GM21528 (cell line): Measurements from ENCODE around the gene B4GALT5.
"Not testable (repeated sequence)": the region's sequence is repeated elsewhere in the genome, so short reads cannot be mapped to it uniquely, and the experiment has no call there.

Source experiments
- ATAC-seq: cut with Tn5 transposase; IDR thresholded peaks from one replicate; pipeline ENCODE4 v1.9.1; 2021; ENCODE audit warnings: mild to moderate bottlenecking, moderate library complexity; ENCODE audit not compliant: unreplicated experiment, low FRiP score

B4GALT5 gene

DNA sequence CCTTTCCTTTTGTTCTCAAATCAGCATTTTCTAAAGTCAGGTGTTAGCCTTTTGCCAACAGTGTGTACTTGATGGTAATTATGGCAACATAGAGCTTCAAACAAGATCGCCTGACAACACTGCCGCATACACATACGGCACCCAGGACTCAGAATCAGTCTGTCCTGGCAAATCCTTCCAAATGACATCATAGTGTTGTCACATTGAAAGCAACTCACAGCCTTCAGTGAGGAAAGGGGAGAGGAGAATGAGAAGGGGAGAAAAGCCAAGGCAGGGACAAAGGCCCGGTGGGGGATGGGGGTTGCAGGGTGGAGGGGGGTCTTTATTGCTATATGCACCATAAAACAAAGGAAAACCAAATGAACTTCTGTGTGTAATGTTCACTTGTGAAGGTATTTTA is 80.0 kb downstream of the B4GALT5 start:
- ATAC-seq = no peak

DNA sequence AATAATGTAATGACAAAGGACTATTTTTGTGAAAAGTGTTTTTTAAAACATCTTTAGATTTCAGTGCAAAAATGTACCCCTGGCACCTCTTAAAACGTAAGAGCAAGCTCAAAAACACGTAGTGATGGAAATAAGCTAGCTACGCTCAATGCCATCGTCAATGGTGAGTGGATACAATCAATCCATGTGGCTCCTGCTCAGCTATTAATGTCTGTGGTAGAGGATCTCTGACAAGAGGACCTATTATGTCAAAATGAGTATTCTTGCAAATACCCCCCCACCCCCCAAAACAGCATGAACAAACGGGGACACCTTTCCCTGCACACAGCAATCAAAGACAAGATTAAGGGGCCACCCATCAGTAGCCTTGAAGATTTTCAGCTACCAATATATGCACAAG is 80.7 kb downstream of the B4GALT5 start:
- no peak for ATAC-seq

GRCh38 chr20:49631856-49632418 is 81.7 kb downstream of the B4GALT5 start:
- no peak for ATAC-seq

DNA sequence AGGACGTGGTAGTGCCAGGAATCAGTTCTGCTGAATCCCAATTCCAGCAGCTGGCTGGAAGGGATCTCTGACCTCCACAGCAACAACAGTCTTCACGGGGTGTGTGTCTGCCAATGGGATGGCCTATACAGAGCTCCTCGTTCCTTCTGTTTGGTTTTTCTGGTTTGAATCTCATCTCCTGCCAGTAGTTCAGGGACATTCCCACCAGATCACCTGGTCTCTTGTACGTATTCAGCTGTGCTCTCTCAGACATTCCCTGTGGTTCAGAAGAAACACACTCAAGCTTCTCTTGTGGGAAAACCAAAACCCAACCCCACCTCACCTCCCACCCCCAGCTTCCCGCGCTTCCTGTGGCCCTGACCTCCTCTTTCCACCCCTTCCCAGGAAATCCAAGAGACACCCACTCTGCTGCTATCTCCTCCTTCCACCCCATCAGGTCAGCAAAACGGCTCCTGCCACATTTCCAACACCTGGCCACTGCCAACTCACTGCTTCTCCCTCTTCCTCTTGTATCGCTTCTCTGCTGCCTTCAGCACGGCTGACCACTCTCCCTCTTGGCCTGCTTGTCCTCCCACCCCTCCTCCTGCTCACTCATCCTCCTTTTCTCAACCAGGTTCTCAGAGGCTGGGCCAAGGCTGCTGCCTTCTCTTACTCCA is 82.5 kb downstream of the B4GALT5 start:
- peak; percentile 20 for ATAC-seq

DNA sequence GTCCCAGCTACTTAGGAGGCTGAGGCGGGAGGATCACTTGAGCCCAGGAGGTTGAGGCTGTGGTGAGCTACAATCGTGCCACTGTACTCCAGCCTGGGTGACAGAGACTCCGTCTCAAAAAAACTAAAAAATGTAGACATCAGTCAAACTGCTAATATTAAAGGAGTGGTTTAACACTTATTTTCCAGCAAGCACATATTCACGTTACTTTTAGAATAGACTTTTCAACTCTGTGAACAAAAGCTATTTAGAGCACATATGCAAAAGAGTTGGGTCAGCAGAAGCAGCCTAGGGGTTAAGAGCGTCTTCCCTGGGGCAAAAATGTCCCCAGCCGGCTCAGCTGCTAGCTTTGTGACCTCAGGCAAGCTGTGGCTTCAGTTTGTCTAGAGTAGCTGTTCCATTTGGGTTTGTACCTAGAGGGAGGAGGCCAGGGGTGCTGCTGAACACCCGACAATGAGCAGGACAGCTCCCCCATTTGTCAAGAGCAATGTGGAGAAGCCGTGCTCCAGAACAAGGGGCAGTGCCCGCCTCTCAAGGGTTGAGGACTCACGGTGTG is 83.2 kb downstream of the B4GALT5 start:
- peak; percentile 75 for ATAC-seq

- ATAC-seq = no peak
Observed at GRCh38 chr20:49629606-49630005, 84.1 kb downstream of the B4GALT5 start.

- not testable (repeated sequence) for ATAC-seq
Observed at GRCh38 chr20:49628280-49628679, 85.4 kb downstream of the B4GALT5 start.

GRCh38 chr20:49627329-49627761 is 86.3 kb downstream of the B4GALT5 start:
- no peak for ATAC-seq

DNA sequence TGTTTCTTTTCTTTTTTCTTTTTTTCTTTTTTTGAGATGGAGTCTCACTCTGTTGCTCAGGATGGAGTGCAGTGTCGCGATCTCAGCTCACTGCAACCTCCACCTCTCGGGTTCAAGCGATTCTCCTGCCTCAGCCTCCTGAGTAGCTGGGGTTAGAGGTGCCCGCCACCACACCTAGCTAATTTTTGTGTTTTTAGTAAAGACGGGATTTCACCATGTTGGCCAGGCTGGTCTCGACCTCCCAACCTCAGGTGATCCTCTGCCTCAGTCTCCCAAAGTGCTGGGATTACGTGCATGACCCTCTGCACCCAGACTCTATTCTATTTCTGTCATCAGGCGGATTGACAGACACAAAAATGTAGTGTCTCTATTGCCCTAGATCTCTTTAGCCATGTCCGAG is 88.7 kb downstream of the B4GALT5 start:
- not testable (repeated sequence) for ATAC-seq

- no peak for ATAC-seq
Observed at GRCh38 chr20:49624317-49624716, 89.4 kb downstream of the B4GALT5 start.

DNA sequence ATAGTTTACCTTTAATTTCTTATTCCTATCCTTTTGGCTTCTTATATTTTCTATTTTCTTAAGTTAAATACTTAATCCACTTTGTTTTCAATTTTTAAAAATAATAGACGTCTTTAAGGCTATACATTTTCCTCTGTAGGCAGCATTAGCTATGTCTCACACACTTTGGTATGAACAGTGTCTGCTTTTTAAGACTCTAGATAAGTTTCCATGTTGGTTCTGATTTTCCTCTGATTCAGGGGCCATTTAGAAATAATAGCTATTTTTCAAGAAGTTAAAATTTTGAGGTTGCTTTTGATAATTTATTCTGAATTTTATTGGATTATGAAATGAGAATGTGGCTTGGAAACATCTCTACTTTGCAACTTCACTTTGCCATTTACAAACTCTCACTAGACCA is 91.4 kb downstream of the B4GALT5 start:
- ATAC-seq = no peak

- peak; percentile 81 for ATAC-seq
Observed at GRCh38 chr20:49620364-49621240, 93.1 kb downstream of the B4GALT5 start.

DNA sequence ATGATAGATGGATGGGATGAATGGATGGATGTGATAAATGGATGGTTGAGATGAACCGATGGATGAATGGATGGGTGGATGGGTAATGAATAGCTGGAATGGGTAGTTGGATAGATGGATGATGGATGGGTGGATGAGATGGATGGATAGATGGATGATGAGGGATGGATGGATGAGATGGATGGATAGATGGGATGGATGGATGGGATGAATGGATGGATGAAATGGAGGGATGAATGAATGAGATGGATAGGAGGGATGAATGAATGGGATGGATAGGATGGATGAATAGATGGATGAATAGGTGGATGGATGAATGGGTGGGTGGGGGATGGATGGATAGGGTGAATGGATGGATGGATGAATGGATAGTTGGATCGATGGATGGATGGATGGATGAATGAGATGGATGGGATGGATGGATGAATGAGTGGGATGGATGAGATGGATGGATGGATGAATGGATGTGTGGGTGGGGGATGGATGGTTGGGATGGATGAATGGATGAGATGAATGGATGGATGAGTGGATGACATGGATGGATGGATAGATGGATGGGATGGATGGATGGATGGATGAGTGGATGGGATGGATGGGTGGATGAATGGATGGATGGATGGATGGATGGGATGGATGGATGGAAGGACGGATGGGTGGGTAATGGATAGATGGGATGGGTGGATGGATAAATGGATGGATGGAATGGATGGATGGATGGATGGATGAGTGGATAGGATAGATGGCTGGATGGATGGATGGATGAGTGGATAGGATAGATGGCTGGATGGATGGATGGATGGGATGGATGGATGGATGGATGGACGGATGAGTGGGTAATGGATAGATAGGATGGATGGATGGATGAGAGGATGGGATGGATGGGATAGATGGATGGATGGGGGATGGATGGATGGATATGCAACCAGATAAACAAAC is 94.3 kb downstream of the B4GALT5 start:
- no peak for ATAC-seq

GRCh38 chr20:49618289-49618688 is 95.4 kb downstream of the B4GALT5 start:
- ATAC-seq = no peak

DNA sequence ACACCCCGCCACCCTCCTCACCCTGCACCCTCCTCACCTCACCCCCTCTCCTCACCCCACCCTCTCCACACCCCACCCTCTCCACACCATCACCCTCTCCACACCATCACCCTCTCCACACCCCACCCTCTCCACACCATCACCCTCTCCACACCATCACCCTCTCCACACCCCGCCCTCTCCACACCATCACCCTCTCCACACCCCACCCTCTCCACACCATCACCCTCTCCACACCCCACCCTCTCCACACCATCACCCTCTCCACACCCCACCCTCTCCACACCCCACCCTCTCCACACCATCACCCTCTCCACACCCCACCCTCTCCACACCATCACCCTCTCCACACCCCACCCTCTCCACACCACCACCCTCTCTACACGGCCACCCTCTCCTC is 96.3 kb downstream of the B4GALT5 start:
- not testable (repeated sequence) for ATAC-seq

- ATAC-seq = no peak
Observed at GRCh38 chr20:49616154-49617007, 97.3 kb downstream of the B4GALT5 start.

DNA sequence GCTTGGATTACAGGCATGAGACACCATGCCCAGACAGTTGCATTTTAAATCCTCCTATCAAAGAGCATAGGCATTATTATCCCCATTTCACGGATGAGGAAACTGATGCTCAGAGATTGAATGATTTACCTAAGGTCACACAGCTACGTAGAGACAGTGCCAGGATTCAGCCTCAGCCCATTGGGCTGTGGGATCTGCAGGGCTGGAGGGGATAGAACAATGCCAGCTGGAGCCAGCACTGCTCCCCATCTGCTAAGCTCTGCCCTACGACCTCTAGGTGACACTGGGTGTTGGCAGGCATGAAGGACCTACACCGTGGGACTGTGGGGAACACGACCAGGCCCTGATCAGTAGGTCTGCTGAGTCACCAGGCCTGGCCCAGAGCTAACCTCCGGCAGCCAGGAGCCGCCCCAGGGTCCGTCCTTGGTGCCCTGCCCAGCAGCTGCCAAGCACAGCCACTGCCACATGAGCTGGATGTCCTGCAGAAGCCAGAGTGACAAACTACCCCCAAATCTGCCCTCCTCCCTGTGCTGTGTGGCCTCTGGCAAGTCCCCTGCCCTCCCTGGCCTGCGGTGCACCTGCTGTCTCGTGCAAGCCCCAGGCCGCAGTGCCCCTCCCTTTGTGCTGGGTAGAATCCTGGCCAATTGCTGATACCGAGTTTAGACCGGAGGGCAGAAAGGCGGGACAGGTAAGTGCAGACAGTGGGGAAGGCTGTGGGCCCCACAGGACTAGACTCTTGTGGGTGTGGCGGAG is 98.1 kb downstream of the B4GALT5 start:
- no peak for ATAC-seq

- not testable (repeated sequence) for ATAC-seq
Observed at GRCh38 chr20:49615051-49615400, 98.7 kb downstream of the B4GALT5 start.
